T-helper 17 cell (primary cell): Measurements from ENCODE around the gene EMILIN2. TPM values are rescaled to one million over a fixed set of nuclear protein-coding genes. Genes with fewer than 3 reads are reported as not detected.
"Not testable (repeated sequence)": the region's sequence is repeated elsewhere in the genome, so short reads cannot be mapped to it uniquely, and the experiment has no call there.

Source experiments
- ATAC-seq: fragments of 150-1000 bp; cut with Tn5 transposase; 2 replicates; pipeline ENCODE4 v1.10.0; 2021; ENCODE audit warnings: mild to moderate bottlenecking, moderate library complexity
- DNase-seq, 3 donors: peaks; one replicate each; pipeline versions ENCODE4 v3.0.0 to v3.0.0-alpha.2; 2020 to 2021
- H3K9me3 ChIP-seq: one replicate; pipeline ENCODE4 v1.7.0; 2013; ENCODE audit warnings: low read length, mild to moderate bottlenecking; ENCODE audit not compliant: control insufficient read depth, poor library complexity, severe bottlenecking
- H3K27ac Mint-ChIP-seq: one replicate; pipeline ENCODE4 v1.8.0; 2022; ENCODE audit warnings: mild to moderate bottlenecking, moderate library complexity, mixed read lengths
- H3K27me3 Mint-ChIP-seq: one replicate; pipeline ENCODE4 v1.8.0; 2022; ENCODE audit warnings: mixed read lengths
- H3K36me3 Mint-ChIP-seq: one replicate; pipeline ENCODE4 v1.8.0; 2022; ENCODE audit warnings: low read depth, mixed read lengths
- H3K4me1 Mint-ChIP-seq: one replicate; pipeline ENCODE4 v1.8.0; 2022; ENCODE audit warnings: mild to moderate bottlenecking, mixed read lengths
- H3K4me3 Mint-ChIP-seq: one replicate; pipeline ENCODE4 v1.8.0; 2022; ENCODE audit warnings: mild to moderate bottlenecking, moderate library complexity, mixed read lengths
- total RNA-seq, 4 donors: library from RNA in 2 of 4; stranded (reverse) in 2 of 4; gene quantifications; one replicate each; pipeline ENCODE4 v1.2.3 and lab custom pipeline; 2022 to 2026

EMILIN2 gene
- total RNA-seq, 2 donors from 2014 or later = 5.8 to 9.9 TPM

- ATAC-seq (no peak), DNase-seq (no peak)
- H3K36me3 Mint-ChIP-seq = no peaks in the 10 kb centered on the region
- H3K27ac Mint-ChIP-seq = peak overlapping the region; percentile 8
- H3K4me1 Mint-ChIP-seq = peaks cover 23% of the 10 kb centered on the region
- no peaks in the 10 kb centered on the region for H3K9me3 ChIP-seq
- H3K27me3 Mint-ChIP-seq = no peaks in the 10 kb centered on the region
- no peak overlapping the region for H3K4me3 Mint-ChIP-seq
These were observed 65.8 kb downstream of the EMILIN2 start for GRCh38 chr18:2912357-2913299.

DNA sequence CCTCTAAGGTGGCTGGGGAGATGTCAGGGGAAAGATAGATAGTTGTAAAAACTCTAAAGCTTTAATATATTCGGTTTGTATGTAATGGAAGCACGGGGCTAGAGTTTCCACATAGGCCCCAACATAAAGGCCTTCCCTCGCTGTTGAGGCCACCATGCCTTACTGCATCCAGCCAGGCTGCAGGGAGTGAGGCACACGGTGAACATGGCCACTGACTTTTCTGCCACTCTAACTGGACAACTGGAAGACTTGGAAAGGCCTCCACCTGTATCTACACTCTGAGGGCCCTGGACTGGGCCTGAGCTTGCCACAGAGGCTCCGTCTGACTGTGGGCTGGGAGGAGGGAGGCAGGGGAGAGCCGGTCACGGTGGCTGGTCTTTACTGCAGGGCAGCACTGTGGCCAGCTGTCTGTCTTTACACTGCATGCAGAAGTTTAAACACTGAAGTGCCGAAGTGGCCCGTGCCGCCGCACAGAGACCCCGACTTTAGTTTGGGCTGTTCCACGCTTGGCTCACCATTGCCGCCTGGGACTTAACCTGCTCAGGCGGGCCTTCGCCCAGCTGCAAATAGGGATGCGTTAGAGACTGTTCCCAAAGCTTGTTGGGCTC, 66.7 kb downstream of the EMILIN2 start:
- DNase-seq (no peak), ATAC-seq (no peak)
- Mint-ChIP-seq H3K36me3 (no peaks in the 10 kb centered on the region), H3K27me3 (no peaks in the 10 kb centered on the region), H3K4me1 (peaks cover 23% of the 10 kb centered on the region), H3K27ac (peak overlapping the region; percentile 16), H3K4me3 (no peak overlapping the region)
- no peaks in the 10 kb centered on the region for H3K9me3 ChIP-seq

GRCh38 chr18:2914185-2914880, 67.5 kb downstream of the EMILIN2 start:
- no peaks in the 10 kb centered on the region for H3K36me3 Mint-ChIP-seq
- H3K9me3 ChIP-seq = no peaks in the 10 kb centered on the region
- no peaks in the 10 kb centered on the region for H3K27me3 Mint-ChIP-seq
- DNase-seq (no peak), ATAC-seq (no peak)
- no peak overlapping the region for H3K27ac Mint-ChIP-seq
- H3K4me1 Mint-ChIP-seq = peaks cover 19% of the 10 kb centered on the region
- H3K4me3 Mint-ChIP-seq = no peak overlapping the region

- no peaks in the 10 kb centered on the region for H3K27me3 Mint-ChIP-seq
- ATAC-seq (no peak), DNase-seq (no peak)
- no peaks in the 10 kb centered on the region for H3K9me3 ChIP-seq
- H3K36me3 Mint-ChIP-seq = no peaks in the 10 kb centered on the region
- no peak overlapping the region for H3K4me3 Mint-ChIP-seq
- H3K27ac Mint-ChIP-seq = no peak overlapping the region
- peaks cover 18% of the 10 kb centered on the region for H3K4me1 Mint-ChIP-seq
These were observed 68.1 kb downstream of the EMILIN2 start for GRCh38 chr18:2914881-2915240.

GRCh38 chr18:2915486-2915885, 68.7 kb downstream of the EMILIN2 start:
- ATAC-seq, DNase-seq, H3K36me3 Mint-ChIP-seq, H3K9me3 ChIP-seq, H3K27me3 Mint-ChIP-seq, H3K4me3 Mint-ChIP-seq: not testable (repeated sequence)
- peak overlapping the region; percentile 76 for H3K27ac Mint-ChIP-seq
- peaks cover 20% of the 10 kb centered on the region for H3K4me1 Mint-ChIP-seq

GRCh38 chr18:2916184-2916583, 69.4 kb downstream of the EMILIN2 start:
- ATAC-seq (no peak), DNase-seq (no peak)
- H3K27me3 Mint-ChIP-seq = no peaks in the 10 kb centered on the region
- H3K9me3 ChIP-seq = no peaks in the 10 kb centered on the region
- peak overlapping the region; percentile 76 for H3K27ac Mint-ChIP-seq
- peaks cover 16% of the 10 kb centered on the region for H3K4me1 Mint-ChIP-seq
- H3K4me3 Mint-ChIP-seq = no peak overlapping the region
- no peaks in the 10 kb centered on the region for H3K36me3 Mint-ChIP-seq

DNA sequence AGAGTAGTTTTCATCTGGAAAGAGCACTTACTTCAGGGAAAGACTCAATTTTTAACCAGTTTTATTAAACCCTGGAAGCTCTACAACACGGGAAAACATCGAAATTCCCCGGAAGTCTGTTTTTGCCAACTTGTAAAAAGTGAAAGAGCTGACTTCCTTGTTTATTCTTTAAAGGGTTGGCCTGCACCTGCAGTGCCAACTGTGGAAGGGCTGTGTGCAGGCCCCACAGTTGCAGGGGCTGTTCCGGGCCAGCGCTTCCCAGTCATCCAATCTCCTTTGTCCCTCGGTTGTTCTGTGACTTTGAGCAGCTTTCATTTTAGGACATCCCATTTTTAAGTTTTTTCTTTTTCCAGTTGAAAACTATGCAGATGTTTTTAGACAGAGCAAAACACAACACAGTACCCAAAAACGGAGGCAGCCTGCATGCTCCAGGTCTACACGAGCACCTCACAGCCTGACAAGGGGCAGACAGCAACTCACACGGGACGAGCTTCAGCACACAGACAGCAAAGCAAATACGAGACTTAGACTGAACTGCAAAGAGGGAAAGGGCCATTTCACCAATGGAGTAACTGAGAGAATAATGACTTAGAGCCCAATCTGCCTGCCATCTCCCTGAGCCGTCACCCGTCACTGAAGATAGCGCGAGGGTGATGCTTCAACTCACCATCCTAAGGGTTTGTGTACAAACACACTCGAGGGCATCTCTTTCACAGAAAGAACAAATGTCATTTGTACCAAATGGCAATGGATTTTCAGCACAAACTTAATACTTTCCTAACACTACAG, 70.6 kb downstream of the EMILIN2 start:
- H3K9me3 ChIP-seq = no peaks in the 10 kb centered on the region
- no peaks in the 10 kb centered on the region for H3K27me3 Mint-ChIP-seq
- no peak for DNase-seq
- no peak overlapping the region for H3K4me3 Mint-ChIP-seq
- no peaks in the 10 kb centered on the region for H3K36me3 Mint-ChIP-seq
- ATAC-seq = peak; percentile 24
- peaks cover 16% of the 10 kb centered on the region for H3K4me1 Mint-ChIP-seq
- H3K27ac Mint-ChIP-seq = peak overlapping the region; percentile 76

- Mint-ChIP-seq H3K4me1 (peaks cover 16% of the 10 kb centered on the region), H3K36me3 (peaks cover 3% of the 10 kb centered on the region), H3K27me3 (no peaks in the 10 kb centered on the region), H3K4me3 (no peak overlapping the region), H3K27ac (peak overlapping the region; percentile 70)
- ATAC-seq (no peak), DNase-seq (no peak)
- H3K9me3 ChIP-seq = no peaks in the 10 kb centered on the region
These were observed 72.2 kb downstream of the EMILIN2 start for GRCh38 chr18:2918761-2919550.

DNA sequence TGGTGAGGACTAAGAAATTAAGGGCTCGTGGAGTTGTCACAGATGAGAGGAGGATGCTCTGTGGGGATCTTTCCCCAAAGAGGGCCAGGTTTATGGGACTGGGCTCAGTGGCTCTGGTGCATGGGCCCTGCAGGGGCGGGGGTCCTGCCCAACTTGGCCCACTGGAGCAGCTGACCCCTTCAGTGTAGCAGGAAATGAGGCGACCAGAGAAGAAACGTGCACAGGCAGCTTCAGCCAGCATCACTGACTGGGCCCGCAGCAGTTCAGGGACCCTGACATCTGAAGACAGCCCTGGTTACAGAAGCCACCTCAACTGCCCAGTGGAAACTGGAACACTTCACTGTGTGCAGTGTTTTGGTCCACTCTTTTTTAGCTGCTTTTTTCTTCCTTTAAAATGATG, 72.8 kb downstream of the EMILIN2 start:
- no peaks in the 10 kb centered on the region for H3K9me3 ChIP-seq
- DNase-seq = no peak
- Mint-ChIP-seq H3K36me3 (peaks cover 3% of the 10 kb centered on the region), H3K27ac (peak overlapping the region; percentile 70), H3K27me3 (no peaks in the 10 kb centered on the region), H3K4me3 (no peak overlapping the region), H3K4me1 (peaks cover 16% of the 10 kb centered on the region)
- ATAC-seq = no peak

- no peak overlapping the region for H3K4me3 Mint-ChIP-seq
- no peak overlapping the region for H3K27ac Mint-ChIP-seq
- DNase-seq = no peak
- H3K27me3 Mint-ChIP-seq = no peaks in the 10 kb centered on the region
- peaks cover 16% of the 10 kb centered on the region for H3K4me1 Mint-ChIP-seq
- peaks cover 3% of the 10 kb centered on the region for H3K36me3 Mint-ChIP-seq
- H3K9me3 ChIP-seq = no peaks in the 10 kb centered on the region
- ATAC-seq = no peak
These were observed 73.2 kb downstream of the EMILIN2 start for GRCh38 chr18:2920027-2920426.

DNA sequence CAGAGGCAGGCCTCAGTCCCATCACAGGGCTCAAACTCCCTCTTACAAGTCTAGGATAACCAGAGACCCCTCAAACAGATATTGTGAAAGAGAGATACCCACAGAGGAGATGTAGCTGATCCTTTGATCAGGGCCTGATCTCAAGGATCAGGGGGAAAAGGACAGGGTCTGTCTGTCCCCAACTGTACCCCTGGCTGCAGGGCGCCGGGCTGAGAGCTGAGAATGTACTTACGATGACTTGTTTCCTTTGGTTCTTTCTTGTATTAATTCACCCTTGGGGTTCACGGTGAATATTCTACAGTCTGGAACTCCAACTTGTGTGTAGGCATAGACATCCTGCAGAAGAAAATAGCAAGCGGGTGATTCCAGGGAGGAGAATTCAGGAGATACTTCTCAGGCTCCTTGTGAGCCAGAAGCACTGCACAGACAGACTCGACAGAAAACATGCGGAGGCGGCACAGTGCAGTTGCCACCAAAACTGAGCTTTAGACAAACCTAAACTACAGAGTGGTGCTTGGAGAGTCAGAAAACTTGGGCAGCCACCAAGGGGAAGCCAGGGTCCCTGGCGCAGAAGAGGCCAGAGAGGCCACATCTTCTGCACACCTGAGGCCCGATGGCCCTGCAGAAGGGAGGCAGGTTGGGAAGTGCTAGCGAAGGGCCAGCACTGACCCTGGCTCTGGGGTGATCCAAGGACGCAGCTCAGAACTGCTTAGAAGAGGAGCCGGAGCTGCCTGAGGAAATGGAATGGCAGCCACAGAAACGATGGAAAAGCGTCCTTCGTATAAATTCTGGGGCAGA, 73.9 kb downstream of the EMILIN2 start:
- DNase-seq (no peak), ATAC-seq (no peak)
- Mint-ChIP-seq H3K36me3 (peaks cover 3% of the 10 kb centered on the region), H3K4me1 (peaks cover 16% of the 10 kb centered on the region), H3K4me3 (no peak overlapping the region), H3K27me3 (no peaks in the 10 kb centered on the region), H3K27ac (no peak overlapping the region)
- H3K9me3 ChIP-seq = no peaks in the 10 kb centered on the region

GRCh38 chr18:2921778-2922177, 75.0 kb downstream of the EMILIN2 start:
- H3K4me3 Mint-ChIP-seq = no peak overlapping the region
- H3K36me3 Mint-ChIP-seq = peaks cover 3% of the 10 kb centered on the region
- DNase-seq = no peak
- H3K9me3 ChIP-seq = no peaks in the 10 kb centered on the region
- ATAC-seq = no peak
- H3K4me1 Mint-ChIP-seq = peaks cover 13% of the 10 kb centered on the region
- H3K27ac Mint-ChIP-seq = peak overlapping the region; percentile 21
- H3K27me3 Mint-ChIP-seq = no peaks in the 10 kb centered on the region
